ENCODE data around the gene CCDC192. TPM values are rescaled to one million over a fixed set of nuclear protein-coding genes. Genes with fewer than 3 reads are reported as not detected.
"Not testable (repeated sequence)": the region's sequence is repeated elsewhere in the genome, so short reads cannot be mapped to it uniquely, and the experiment has no call there.

Gene CCDC192
- total RNA-seq, 1 donor from 2014 or later = 0.31 TPM

DNA sequence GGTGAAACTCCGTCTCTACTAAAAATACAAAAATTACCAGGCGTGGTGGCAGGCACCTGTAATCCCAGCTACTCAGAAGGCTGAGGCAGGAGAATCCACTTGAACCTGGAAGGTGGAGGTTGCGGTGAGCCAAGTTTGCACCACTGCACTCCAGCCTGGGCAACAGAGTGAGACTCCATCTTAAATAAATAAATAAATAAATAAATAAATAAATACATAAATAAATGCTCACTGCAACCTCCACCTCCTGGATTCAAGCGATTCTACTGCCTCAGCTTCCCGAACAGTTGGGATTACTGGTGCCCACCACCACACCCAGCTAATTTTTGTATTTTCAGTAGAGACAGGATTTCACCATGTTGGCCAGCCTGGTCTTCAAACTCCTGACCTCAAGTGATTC is 144.4 kb downstream of the CCDC192 start:
- DNase-seq = not testable (repeated sequence)

DNA sequence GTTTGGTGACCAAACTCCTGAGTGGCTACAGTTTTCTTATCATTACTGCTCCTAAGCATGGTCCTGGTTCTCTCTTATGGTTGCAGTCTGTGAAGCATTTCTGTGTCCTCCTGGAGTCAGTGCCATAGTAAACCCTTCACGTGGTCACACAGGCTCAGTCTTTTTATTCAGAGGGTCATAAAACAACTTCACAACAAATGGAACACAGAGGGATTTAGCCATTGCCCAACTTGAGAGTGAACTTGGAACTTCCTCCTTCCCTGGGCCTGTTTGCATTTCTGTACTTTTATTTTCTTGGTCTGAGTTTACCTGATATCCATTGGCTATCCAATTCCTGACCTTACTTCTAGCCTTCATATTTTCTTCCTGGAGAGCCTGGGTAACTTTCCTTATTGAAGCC is 144.9 kb downstream of the CCDC192 start:
- DNase-seq = no peak

DNA sequence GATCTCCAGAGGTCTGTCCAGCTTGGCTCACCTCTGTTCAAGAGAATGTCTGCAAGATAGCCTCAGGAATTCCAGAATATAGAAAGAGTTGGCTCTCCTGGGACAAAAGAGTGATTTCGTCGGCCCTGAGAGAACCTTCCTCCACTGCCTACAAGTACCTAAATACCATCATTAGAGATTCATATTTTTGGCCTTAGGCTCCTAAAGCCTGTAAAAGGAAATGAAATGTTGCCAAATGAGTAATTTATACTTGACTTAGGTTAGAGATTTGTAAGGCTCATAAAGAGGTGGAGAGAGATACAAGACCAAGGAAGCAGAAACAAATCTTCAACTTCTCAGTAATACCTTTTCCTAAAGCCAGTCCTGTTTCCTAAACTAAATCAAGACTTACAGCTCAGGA is 146.2 kb downstream of the CCDC192 start:
- no peak for DNase-seq

DNA sequence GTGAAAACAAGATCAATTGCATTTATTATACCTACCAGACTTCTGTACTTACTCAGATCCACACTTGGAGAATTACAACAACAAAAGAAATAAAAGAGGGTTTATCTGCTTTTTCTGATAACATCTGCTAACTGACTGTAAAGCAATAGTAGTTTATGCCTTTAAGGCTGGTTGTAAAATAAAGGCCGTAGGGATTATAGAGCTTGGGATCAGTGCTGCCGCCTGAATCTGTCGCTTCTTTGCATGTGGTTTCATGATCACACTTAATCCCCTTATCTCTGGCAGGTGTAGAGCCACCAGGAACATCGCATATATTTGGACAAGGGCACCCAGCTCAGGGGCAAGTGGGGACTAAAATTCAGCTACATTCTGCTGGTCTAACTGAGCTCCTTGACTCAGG is 146.7 kb downstream of the CCDC192 start:
- peak; percentile 22 for DNase-seq

DNA sequence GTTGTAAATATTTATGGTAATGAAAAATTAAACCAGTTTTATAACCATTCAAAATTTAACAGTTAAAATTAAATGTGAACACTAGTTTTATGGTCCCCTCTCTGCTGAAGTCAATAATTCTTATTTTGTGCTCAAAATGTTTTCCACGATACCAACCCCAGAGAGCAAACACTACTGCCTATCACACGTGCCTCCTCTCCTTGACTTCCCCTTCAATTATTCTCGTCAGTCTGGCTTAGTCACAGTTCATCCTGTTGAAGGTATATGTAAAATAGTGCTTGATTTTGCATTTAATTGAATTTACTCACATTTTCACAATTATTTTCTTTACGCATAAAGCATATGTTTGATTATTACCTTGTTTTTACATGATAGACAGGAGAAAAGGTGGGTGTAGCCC is 148.8 kb downstream of the CCDC192 start:
- DNase-seq = no peak

DNA sequence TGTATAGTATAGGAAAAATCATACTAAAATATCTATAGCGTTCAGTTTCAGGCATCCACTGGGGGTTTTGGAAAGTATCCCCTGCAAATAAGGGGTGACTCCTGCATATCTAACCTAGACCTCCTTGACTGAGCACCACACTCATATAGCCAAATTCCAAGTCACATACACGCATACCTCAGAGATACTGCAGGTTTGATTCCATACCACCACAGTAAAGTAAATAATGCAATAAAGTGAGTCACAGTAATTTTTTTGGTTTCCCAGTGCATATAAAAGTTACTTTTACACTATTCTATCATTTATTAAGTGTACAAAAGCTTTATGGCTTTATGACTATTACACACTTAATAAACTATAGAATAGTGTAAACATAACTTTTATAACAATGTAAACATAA is 151.3 kb downstream of the CCDC192 start:
- no peak for DNase-seq

DNA sequence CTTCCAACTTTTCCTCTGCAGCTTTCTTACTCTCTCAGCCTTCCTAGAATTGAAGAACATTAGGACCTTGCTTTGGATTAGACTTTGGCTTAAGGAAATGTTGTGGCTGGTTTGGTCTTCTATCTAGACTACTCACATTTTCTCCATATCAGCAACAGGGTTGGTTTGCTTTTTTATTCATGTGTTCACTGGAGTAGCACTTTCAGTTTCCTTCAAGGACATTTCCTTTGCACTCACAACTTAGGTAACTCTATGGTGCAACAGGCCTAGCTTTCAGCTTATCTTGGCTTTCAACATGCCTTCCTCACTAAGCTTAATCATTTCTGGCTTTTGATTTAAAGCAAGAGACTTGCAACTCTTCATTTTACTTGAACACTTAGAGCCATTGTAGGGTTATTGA is 153.1 kb downstream of the CCDC192 start:
- DNase-seq = no peak

DNA sequence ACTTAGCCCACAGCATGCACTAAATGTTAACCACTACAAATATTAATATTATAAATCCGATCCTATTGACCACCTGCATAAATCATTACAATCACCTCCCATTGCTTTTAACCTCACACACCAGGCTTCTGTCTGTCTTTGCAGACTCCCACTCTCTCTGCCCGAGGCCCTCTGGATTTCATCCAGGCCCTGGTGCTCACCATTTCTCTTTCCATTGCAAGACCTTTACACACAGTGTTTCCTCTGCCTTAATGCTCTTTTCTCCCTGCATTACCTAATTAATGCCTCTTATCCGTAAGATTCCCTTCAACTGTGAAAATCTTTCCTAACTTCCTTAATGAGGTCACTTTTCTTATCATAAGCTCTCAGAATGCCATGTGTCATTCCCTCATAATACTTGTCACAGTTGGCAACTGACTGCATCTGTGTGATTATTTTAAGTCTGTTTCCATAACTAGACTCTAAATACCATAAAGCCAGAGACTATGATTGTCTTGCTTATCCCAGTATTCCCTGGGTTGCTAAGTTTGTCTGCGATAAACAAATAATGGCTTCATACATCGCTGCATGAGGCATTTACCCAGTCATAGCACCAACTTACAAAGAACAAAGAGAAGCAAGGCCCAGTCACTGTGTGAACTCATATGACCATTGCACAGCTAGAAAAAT is 155.1 kb downstream of the CCDC192 start:
- DNase-seq = peak; percentile 44

DNA sequence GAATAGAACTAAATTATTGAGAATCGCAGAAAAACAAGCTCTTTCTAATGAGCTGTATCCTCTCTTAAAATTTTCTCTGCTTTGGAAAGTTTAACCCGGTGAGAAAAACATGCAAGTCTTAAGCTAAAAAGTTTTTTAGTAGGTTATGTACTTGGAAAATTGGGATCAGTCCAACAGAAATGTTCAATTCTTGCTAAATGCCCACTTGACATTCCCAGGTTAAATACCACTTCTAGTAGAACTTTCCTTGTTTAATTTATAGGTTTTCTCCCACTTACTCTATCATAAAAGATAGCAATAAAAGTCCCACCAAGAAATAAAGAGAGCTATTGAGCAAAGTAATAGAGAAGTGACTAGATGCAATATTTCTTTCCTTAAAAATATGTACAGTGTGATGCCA is 157.1 kb downstream of the CCDC192 start:
- no peak for DNase-seq

DNA sequence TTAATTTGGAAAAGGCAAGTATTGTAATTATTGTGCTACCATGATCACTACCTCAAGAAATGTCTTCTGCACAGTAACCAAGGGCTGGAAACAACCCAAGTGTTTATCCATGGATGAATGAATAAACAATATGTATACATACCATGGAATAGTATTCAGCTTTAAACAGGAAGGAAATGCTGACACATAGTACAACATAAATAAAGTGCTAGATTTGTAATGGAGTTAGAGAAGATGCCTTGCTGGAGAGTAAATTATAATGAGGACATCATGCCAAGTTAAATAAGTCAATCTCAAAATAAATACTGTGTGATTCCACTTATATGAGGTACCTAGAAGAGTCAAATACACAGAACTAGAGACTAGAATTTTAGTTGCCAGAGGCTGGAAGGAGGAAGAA is 160.0 kb downstream of the CCDC192 start:
- no peak for DNase-seq

DNA sequence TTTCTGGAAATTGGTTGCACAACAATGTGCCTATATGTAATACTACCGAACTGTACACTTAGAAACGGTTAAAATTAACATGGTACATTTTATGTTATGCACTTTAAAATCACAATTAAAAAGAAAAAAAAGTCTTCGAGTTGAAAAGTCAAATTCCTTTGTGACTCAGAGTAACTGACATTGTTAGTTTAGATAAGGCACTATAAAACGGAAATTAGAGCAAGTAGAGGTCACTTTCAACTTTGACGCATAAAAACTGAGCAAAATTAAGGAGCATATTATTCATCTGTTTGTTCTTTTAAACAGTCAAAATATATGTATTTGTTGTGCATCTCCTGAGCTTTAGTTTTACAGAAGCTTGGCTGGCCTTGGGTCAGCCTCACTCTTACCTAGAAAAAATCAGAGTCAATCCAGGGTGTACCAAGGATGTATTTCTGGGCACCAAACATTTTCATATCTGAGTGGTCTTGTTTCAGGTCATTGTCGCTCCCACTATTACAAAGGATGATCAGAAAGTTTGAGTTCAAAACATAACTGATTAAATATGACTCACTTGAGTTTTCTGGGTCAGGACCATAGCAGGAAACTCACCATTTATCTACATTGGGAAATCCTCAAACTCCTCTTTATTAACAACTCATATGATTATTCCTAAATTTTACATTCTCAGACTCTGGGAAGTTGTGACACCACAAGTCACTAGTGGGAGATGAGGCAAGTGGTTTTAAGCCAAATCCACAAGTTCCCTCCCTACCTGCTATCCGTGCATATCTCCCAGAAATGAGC is 160.6 kb downstream of the CCDC192 start:
- no peak for DNase-seq

DNA sequence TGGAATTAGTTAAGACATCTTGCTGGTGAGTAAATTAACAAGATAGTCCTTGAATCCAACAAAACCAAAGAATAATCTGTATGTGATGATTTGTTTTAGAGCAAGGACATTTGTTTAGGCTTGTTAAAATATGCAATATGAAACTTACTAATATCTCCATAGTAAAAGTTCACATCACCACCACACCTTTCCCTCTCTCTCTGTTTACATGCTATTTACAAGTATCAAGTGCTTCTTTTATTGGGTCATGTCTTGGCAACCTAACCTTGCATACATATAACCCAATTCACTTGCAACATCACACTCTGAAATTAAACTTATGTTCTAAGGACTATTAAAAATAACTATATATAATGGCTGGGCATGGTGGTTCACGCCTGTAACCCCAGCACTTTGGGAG is 161.3 kb downstream of the CCDC192 start:
- no peak for DNase-seq

DNA sequence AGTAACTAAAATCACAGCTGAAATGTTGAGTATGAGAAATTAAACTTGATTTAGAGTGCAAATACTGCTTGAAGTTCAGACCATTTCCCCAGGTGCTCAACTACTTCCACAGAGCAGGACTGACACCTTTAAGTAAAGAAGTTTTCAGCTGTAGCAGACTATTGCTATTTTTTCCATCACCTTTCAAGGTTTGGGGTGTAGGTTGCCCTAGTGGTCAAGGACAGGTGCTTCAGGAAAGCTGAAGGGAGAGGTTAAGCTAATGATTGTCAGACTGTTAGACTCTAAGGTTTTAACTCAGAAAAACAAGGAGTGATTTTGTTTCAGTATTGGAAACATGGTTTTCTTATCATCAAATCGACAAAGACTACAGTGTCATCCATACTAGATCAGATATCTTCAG is 162.1 kb downstream of the CCDC192 start:
- DNase-seq = no peak

DNA sequence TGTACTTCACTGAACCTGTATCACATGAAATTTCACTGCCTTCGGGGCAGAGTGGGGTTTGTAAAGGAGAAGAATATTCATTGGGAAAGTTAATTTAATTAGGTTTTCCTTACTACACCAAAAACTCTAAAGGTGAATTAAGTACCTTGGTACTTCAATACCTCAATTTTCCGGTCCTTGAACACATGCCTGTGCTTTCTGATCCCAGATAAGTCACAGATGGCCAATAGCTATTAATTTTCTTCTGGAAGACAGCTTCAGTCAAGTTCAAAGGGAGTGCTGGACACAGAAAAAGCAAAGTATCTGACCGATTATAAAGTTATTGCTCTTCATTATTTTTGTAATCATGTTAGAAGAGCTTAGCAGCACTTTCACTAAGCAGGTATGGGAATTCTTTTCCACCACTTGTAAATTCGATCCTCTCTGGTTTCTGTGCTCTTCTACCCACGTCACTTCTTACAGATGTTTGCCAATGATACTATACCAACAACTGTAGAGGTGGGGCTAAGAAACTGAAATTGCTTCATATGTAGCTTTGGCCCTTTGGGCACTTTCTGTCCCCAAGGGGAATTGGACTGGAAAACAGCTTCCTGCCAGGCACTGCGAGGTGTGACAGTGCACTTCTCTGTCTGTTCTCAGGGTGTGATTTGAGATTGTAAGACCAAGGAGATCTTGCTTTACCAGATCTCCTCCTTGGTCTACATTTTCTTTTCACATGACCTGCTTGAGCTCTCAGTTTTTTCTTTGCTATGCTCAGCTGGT is 164.0 kb downstream of the CCDC192 start:
- DNase-seq = no peak

DNA sequence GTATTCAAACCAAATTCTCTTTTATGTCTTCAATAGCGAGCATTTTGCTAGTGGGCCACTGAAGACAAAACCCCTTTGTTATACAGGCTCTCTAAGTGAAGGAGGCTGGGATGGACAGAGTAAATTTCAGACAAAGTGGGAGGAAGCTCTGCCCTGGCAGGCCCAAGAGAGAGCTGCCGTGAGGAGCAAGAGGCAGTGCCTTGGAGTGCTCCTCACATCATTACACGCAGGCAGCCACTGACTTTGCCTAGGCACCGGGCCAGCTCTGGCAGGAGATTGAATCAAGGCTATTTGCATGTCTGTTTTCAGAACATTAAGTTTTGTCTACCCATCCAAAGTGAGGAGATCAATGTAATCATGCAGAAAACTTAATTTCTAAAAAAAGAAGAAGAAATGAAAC is 167.7 kb downstream of the CCDC192 start:
- peak; percentile 48 for DNase-seq

DNA sequence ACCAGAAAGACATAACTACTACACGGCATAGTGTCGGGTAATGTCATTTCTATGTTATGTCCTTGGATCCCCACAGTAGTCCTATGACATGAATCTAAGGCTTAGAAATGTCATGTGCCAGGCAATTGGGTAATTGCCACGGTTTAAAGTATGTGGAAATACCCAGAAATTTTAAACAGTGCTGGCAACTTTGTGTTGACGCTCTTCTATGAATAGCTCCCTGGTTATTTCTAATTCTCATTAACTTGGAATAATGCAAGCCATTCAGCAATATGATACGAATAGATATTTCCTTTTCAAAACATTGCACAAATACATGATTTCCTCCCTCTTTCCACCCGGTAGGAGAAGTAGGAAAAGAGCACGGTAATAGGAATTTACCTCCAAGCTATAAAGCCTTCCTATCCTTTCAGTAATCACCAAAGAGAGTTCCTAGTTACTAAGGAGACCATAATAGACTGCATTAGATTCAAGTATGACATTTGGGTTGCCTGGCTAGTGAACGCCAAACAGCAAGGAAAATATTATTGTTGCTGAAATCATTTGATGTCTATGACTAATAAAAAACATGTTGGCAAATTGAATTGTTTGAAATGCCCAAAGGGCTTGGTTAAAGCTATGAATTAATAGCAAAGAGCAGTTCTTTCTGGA is 168.4 kb downstream of the CCDC192 start:
- DNase-seq = no peak

DNA sequence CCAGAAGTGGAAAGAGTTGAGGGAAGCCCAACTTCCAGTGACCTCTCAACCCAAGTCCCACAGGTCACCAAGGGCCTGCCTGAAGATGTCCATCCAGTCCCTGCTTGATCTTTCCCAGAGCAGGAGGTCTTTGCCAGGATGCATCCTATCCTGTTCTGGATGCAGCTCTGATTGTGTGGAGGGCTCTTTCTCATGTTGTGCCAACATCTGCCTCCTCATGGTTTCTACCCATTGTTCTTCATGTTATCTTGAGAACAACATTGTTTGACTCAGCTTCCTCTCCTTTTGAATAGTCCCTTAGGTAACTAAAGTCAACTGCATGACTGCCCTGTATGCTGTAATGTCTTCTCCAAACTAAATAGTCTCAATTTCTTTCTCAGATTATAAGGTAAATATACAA is 169.3 kb downstream of the CCDC192 start:
- DNase-seq = no peak

DNA sequence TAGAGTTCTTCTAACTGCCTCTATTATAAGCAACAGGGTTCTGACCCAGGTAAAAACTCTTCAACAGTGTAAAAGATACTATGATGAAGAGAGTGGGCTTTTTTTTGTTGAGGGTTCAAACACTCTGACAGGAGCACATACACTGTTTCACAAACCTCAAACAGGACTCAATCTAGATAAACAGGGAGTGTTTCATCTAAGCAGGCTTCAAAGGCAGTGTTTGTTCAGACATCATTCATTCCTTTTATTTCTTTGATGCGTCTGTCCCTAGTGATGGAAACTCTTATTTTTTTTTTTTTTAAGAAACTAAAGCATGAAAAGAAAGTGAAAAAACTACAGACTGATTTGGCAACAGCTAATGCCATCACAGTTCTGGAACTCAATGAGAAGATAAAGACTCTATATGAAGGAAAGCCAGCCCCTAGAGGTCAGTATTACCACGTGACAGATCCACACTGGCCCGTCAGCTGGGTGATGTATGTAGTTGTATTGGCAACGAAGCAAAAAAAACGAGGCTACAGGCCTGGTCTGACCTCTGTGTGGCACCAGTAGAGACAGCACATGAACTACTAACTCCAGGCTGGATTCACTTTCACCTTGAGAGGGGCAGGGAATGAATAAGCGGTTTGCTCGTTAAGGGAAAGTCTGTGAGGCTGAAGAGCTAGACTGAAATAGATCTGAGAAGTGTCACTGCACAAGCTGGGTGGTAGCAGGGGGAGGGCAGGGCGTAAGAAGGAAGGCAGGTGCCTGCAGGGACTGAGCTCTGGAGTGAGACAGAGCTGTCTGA is 172.2 kb downstream of the CCDC192 start:
- peak; percentile 85 for DNase-seq

DNA sequence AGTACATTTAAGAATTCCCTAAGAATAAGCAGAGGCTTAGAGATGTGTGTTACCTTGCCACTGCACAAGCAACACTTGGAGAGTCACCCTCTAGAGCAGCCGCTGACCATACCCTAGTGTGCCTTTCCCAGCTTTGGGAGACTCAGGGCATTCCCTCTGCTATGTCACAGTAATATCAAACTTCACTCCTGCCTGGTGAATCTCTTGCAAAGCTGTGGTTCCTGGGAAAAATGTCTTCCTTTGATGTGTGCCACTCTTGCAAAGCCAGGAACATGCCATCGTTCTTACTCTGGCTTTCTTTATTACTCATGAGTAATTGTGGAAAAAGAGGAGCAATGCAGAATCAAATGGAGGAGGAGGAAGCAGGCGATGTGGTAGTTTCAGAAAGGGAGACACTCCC is 173.2 kb downstream of the CCDC192 start:
- DNase-seq = no peak

DNA sequence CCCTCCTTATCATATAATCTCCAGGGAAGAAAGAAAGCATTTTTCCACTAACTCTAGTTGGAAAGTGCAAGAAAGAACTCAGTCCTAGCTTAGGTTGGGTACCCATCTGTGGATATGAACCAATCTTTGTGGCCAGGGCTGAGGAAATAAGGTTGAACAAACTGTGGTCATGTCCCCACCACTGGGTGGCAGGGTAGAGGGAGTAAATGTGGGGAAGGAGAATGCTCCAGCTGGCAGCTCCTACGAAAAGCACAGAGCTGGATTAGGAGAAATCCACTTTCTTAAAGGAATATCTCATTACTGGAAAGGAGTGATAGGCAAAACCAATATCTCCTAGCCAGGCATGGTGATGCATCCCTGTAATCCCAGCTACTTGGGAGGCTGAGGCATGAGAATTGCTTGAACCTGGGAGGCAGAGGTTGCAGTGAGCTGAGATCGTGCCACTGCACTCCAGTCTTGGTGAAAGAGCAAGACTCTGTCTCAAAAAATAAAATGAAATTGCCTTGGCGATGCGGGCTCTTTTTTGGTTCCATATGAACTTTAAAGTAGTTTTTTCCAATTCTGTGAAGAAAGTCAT is 175.1 kb downstream of the CCDC192 start:
- no peak for DNase-seq

DNA sequence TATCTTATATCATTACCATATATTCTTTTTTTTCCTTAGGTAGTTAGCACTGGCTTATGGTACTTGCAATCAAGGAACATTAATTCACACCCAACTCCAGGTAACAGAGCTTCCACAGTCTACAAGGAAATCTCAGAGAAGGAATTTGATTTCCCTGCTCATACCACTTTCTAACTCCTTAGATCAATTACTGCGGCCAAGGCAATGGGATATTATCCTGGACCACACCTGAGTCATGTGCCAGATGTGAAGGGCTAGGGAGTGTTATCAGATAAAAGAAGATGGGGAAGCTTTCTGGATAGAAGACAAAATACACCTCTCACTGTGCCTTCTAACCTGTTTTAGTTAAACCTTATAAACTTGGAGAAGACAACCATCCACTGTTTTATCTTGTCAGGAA is 181.2 kb downstream of the CCDC192 start:
- no peak for DNase-seq

DNA sequence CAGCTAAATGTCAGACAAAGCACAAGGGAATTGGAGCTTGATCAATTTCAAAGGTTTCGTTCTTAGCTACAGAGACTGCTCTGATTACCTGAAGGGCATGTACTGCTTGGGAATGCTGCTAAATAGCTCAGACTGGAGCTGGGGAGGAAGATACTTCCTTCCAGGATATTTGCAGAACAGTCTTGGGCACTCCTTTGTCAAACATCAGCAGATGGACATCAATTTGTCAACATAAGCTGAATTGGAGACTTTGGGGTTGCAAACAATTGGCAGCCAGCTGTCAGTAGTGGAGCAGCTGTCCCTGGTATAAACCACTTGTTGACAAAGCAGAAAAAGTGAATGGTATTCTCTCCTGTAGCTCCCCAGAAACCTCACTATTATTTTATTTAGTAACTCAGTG is 182.0 kb downstream of the CCDC192 start:
- peak; percentile 73 for DNase-seq
